Loucy (cell line): ENCODE data around the gene CD276.

Experiments used
- EZH2phosphoT487 ChIP-seq: fragments of 200-600 bp; IDR thresholded peaks from 2 replicates; pipeline ENCODE4 v1.6.1; 2018; ENCODE audit warnings: antibody characterized with exemption, mild to moderate bottlenecking, moderate library complexity, borderline replicate concordance
- TF ChIP-seq, protein P1 (sequence below): fragments of 200-600 bp; sonication (generic); conservative IDR thresholded peaks from 2 replicates; pipeline ENCODE4 v1.5.1; 2014; ENCODE audit warnings: mild to moderate bottlenecking, antibody characterized with exemption, low read length

DNA sequence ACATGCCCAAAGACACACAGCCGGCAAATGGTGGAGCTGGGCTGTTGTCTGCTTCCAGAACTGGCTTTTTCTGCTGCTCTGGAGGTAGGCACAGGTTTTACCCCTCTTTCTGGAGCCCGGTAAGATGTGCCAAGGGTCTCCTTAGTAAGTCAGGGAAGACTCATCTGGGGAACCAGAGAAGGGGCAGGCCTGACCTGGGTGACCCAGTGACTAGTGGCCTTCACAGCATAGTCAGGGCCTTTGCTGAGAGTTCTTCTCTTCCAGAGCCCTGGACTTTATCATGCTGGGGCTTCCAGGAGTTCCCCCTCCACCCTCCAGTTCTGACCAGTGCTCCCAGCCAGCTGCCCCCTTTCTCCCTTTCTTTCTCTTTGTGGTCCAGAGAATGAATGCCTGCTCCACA lies 3.2 kb downstream of the CD276 start:
- TF ChIP-seq, protein P1, sequence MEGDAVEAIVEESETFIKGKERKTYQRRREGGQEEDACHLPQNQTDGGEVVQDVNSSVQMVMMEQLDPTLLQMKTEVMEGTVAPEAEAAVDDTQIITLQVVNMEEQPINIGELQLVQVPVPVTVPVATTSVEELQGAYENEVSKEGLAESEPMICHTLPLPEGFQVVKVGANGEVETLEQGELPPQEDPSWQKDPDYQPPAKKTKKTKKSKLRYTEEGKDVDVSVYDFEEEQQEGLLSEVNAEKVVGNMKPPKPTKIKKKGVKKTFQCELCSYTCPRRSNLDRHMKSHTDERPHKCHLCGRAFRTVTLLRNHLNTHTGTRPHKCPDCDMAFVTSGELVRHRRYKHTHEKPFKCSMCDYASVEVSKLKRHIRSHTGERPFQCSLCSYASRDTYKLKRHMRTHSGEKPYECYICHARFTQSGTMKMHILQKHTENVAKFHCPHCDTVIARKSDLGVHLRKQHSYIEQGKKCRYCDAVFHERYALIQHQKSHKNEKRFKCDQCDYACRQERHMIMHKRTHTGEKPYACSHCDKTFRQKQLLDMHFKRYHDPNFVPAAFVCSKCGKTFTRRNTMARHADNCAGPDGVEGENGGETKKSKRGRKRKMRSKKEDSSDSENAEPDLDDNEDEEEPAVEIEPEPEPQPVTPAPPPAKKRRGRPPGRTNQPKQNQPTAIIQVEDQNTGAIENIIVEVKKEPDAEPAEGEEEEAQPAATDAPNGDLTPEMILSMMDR: no peak
- TF ChIP-seq EZH2phosphoT487: no peak
